GM18867 (cell line): ENCODE data around the gene NEAT1.
A peak's percentile ranks its signal among the peaks of the same experiment; 100 is the strongest.
"Not testable (repeated sequence)": the region's sequence is repeated elsewhere in the genome, so short reads cannot be mapped to it uniquely, and the experiment has no call there.

Experiments used
- ATAC-seq: cut with Tn5 transposase; IDR thresholded peaks from one replicate; pipeline ENCODE4 v1.9.1; 2021; ENCODE audit warnings: mild to moderate bottlenecking, moderate library complexity; ENCODE audit not compliant: unreplicated experiment

NEAT1 gene

DNA sequence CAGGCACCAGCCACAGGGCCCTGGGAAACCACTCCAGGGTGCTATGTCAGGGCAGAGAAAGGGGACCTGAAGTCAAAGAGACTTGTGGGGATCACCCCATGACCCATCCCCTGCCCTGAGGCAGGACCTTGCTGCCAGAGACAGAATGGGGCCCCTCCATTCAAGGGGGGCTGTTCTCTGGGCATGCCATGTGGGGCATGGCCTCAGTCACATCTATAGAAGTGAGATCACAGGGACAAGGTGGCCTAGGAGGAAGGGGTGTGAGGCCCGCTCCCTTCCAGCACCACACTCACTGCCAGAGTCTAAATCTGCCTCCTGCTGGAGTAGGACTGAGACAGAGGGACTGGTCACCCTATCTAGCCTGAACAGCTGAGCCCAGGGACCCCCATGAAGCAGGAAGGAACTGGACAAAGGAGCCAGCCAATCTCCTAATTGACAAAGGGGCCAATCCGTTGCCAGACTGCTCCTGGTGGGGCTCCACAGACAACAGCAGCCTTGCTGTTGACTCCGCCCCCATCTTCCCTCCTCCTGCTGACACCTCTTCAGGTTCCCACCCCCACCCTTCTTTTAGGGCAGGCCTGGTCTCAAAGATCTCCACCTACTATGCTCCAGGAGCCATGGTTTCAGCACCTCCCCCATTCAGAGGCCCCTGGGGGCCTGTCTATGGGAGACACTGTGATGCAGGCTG is 26.0 kb downstream of the NEAT1 start:
- ATAC-seq: no peak

DNA sequence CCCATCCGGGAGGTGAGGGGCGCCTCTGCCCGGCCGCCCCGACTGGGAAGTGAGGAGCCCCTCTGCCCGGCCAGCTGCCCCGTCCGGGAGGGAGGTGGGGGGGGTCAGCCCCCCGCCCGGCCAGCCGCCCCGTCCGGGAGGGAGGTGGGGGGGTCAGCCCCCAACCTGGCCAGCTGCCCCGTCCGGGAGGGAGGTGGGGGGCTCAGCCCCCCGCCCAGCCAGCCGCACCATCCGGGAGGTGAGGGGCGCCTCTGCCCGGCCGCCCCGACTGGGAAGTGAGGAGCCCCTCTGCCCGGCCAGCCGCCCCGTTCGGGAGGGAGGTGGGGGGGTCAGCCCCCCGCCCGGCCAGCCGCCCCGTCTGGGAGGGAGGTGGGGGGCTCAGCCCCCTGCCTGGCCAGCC is 28.7 kb downstream of the NEAT1 start:
- not testable (repeated sequence) for ATAC-seq

DNA sequence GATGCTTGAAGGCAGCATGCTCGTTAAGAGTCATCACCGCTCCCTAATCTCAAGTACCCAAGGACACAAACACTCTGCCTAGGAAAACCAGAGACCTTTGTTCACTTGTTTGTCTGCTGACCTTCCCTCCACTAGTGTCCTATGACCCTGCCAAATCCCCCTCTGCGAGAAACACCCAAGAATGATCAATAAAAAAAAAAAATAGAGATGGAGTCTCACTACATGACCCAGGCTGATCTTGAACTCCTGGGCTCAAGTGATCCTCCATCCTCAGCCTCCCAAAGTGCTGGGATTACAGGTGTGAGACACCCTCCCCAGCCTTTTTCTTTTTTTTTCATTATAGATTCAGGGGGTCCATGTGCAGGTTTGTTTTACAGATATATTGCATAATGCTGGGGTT is 29.7 kb downstream of the NEAT1 start:
- ATAC-seq: not testable (repeated sequence)

DNA sequence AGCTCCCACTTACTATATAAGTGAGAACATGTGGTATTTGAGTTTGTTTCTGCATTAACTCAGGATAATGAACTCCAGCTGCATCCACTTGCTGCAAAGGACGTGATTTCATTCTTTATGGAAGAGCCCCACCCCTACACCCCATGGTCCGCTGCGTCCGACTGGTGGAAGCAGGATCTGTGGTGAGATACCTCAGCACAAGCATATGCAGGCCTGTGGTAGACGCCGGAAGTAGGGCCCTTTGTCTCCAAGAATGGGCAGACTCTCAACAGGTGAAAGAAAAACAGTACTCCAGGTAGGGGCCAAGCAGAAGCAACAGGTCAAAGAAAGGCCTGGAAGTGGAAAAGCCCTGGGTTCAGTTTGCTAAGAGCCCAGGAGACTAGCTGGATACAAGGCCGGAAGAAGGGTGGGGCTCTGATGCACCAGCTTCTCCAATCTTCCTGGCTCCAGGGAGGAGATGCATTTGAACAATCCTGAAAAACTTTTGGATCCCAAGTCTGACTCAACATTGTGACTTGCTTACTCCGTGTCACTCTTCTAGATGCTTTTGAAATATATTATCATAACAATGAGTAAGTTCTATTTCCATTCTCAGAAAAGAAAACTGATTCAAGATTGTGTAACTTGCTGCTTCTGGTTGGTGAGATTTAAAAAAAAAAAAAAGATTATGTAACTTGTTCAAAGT is 30.4 kb downstream of the NEAT1 start:
- ATAC-seq: no peak

DNA sequence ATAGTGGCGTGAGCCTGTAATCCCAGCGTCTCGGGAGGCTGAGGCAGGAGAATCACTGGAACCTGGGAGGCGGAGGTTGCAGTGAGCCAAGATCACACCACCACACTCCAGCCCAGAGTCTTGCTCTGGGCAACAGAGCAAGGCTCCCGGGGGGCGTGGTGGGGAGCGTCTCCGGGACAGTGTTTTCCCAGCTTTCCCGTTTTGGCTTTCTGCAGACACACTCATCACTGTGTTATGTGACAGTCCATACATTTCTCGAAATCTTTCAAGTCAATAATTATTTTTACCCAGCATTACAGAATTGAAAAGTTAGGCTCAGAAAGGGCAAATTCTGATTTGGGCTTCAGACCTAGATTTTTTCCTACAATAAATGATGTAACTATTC is 31.7 kb downstream of the NEAT1 start:
- no peak for ATAC-seq

DNA sequence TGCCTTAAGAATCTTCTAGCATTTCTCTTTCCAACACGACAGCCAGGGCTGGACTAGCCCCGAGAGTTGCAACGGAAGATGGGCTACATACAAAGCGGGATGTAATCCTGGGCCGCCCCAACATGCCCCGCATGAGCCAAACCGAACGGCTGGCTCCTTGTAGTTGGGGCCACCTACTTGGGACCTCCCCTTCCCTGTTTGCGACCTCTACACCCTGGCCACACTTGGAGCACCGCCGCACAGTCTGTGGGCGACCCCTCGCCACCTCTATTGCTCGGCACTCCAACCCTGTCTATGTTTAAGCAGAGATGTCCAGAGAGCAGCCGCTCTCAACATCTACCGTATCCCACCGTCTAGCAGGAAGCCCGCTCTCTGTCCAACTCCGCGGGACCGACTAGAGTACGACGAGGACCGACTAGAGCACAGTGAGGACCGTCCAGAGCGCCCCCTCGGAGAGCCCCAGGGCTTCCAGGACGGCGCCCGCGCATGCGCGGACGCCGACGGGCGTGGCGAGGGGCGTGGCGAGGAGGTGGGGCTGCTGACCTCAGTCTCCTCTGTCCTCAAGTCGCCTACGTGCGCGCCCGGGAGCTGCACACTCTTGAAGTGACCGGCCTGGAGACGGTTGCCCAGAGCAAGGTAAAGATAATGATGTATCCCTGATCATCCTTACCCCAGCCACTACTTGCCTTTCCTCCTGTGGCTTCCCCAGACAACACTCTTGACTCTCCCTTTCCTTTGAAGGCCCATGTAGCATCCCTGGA is 32.3 kb downstream of the NEAT1 start:
- ATAC-seq: peak; percentile 77

DNA sequence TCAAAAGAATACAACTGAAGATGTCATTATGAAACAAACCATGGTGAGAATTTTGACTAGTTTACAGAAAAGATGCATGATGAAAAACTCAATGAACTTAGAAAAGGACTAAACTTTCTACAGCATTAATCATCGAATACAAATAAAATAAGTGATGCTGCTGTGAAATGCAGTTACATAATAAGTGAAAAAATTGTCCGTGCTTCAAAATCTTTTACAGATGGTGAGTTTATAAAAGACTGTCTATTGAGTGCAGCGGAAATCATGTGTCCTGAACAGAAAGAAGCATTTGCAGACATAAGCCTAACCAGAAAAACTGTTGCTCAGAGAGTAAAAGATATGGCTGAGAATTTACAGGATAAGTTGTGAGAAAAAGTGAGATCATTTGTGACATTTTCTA is 33.8 kb downstream of the NEAT1 start:
- ATAC-seq: no peak

DNA sequence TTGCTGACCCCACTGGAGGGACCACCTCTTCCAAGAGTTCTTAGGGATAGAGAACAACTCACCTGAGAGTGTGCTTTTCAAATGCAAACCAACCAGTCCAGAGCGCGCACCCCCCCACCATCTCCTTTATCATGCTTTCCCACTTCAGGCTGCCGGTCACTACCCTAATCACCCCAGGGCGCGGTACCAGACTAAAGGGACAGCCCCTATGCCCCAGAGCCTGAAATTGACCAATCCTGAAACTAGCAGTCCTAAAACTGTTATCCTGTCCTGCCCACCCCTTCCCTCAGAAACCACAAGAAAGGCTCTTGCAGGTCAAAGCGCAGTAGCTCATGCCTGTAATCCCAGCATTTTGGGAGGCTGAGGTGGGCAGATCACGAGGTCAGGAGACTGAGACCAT is 37.0 kb downstream of the NEAT1 start:
- ATAC-seq: no peak

DNA sequence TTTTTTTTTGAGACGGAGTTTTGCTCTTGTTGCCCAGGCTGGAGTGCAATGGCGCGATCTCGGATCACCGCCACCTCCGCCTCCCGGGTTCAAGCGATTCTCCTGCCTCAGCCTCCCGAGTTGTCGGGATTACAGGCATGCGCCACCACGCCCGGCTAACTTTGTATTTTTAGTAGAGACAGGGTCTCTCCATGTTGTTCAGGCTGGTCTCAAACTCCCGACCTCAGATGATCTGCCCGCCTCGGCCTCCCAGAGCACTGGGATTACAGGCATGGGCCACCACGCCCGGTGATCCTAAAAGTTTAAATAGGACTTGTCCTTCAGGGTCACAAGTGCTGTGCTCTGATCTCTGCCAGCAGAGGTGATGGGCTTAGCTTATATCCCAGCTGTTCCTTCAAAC is 42.9 kb downstream of the NEAT1 start:
- not testable (repeated sequence) for ATAC-seq

DNA sequence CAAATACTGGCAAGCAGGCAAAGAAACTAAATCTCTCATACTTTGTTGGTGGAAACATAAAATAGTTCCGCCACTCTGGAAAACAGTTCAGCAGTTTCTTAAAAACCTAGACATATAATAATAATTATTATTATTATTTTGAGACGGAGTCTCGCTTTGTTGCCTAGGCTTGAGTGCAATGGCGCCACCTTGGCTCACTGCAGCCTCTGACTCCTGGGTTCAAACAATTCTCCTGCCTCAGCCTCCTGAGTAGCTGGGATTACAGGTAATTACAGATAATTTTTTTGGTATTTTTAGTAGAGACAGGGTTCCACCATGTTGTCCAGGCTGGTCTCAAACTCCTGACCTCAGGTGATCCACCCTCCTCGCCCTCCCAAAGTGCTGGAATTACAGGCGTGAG is 44.7 kb downstream of the NEAT1 start:
- not testable (repeated sequence) for ATAC-seq

DNA sequence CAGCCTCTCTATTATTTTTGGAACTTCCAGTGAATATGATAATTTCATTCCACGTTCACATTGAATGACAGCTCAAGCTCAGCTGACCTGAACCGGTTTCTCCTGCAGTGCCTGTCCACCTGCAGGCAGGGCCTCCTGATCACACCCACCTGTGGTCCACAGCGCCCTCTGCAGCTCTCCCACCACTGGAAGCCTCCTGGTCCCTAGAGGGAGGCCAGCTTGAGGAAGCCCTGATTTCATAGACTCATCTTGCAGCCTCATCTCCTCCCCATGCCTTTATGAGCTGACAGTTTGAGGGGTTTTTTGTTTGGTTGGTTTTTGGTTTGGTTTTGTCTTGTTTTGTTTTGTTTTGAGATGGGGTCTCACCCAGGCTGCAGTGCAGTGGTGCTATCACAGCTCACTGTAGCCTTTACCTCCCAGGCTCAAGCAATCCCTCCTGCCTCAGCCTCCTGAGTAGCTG is 46.3 kb downstream of the NEAT1 start:
- ATAC-seq: no peak

DNA sequence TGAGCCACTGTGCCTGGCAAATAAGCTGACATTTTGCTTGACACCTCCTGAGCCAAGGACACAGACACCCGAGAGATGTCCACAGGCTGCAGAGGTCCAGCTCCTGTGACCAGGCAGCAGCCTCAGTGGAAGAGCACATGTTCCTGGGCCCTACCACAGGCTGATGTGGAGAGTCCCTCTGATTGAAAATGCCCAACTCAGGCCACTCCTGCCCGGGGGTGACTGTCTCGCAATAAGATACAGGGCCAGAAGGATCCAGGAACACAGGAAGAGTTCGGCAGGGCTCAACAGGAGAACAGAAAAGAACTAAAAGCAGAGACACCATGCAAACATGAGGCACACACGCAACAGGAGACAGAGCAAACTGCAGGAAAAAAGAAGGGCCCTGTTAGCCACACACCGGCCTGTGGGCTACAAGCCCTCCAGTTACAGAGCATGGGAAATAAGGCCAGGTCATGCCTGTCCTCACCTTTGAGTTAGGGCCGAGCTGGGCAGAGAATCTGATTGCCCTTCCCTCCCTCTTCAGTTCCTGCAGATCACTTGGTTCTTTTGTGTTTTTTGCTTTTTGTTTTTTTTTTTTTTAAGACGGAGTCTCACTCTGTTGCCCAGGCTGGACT is 47.9 kb downstream of the NEAT1 start:
- ATAC-seq: no peak

DNA sequence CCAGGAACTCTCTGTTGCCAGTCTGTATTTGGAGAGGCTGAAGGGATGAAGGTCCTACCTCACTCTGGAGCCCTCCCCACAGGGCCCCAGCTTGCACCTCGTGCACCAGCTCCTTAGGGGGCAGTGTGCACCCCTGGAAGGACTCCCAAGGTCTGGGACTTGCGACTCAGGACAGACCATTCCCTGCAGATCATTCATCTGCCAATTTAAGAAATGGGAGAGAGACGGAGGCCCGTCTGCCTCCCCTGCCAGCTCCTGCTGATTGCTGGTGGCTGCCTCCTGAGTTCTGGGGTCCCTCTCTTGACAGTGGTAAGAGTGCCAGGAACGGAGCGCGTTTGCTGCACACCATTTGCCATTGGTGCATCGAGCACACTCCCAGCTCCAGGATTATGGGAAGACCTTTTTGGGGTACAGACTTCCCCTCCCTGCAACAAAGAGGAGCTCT is 48.9 kb downstream of the NEAT1 start:
- no peak for ATAC-seq

DNA sequence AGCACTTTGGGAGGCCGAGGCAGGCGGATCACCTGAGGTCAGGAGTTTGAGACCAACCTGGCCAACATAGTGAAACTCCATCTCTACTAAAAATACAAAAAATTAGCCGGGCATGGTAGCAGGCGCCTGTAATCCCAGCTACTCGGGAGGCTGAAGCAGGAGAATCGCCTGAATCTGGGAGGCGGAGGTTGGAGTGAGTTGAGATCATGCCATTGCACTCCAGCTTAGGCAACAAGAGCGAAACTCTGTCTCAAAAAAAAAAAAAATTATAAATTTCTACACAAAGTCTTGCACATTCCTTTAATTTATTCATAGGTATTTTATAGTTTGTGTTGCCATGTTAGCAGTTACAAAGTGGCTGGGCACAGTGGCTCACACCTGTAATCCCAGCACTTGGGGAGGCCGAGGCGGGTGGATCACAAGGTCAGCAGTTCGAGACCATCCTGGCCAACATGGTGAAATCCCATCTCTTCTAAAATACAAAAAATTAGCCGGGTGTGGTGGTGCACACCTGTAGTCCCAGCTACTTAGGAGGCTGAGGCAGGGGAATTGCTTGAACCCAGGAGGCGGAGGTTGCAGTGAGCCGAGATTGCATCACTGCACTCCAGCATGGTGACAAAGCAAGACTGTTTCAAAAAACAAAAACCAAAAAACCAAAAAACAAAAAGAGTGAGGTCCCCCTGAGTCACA is 50.1 kb downstream of the NEAT1 start:
- ATAC-seq: not testable (repeated sequence)

DNA sequence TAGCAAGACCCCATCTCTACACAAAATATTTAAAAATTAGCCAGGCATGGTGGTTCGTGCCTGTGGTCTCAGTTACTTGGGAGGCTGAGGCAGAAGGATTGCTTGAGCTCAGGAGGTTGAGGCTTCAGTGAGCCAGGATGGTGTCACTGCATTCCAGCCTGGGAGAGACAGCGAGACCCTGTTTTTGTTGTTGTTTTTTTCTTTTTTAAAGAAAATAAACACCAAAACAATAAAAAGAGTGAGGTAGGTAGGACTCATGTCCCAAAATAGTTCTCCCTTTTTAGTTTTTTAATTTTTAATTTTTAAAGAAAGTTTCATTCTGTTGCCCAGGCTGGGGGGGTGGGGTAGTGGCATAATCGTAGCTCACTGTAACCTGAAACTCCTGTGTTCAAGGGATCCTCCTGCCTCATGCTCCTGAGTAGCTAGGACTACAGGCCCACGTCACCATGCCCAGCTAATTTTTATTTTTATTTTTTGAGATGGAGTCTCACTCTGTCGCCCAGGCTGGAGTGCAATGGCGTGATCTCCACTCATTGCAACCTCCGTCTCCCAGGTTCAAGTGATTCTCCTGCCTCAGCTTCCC is 50.8 kb downstream of the NEAT1 start:
- no peak for ATAC-seq

DNA sequence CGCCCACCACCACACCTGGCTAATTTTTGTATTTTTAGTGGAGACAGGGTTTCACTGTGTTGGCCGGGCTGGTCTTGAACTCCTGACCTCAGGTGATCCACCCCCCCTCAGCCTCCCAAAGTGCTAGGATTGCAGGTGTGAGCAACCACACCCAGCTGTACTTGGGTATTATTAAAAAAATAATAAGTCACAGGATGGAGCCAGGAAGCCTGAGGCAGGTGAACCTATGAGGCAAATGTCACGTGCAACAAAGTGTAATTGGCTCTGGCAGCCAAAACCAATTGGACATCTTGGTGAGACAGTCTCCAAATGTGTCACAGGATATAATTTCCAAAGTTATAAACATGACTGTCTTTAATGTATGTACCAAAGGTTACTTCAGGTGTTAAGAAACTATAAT is 52.3 kb downstream of the NEAT1 start:
- ATAC-seq: no peak

DNA sequence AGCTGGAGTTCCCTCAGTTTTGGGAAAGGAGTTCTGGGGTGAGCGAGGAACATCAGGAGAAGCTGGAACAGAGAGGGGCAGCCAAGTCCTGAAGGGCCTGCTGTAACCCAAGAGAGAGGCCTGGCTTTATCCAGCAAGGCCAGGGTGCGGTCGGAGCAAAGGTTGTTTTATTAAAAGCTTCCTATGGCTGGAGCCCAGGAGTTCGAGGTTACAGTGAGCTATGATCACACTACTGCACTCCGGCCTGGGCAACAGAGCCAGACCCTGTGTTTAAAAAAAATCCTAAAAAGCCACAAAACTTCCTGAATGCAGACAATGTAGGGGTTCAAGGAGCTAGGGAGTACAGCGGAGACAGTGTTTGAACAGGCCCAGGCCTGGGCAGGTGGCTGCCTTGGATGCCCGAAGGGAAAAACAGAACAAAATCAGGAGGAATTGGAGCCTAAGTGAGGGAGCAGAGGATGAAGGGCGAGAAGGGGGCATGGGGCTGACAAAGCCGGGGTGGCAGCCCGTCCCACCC is 54.1 kb downstream of the NEAT1 start:
- ATAC-seq: no peak

DNA sequence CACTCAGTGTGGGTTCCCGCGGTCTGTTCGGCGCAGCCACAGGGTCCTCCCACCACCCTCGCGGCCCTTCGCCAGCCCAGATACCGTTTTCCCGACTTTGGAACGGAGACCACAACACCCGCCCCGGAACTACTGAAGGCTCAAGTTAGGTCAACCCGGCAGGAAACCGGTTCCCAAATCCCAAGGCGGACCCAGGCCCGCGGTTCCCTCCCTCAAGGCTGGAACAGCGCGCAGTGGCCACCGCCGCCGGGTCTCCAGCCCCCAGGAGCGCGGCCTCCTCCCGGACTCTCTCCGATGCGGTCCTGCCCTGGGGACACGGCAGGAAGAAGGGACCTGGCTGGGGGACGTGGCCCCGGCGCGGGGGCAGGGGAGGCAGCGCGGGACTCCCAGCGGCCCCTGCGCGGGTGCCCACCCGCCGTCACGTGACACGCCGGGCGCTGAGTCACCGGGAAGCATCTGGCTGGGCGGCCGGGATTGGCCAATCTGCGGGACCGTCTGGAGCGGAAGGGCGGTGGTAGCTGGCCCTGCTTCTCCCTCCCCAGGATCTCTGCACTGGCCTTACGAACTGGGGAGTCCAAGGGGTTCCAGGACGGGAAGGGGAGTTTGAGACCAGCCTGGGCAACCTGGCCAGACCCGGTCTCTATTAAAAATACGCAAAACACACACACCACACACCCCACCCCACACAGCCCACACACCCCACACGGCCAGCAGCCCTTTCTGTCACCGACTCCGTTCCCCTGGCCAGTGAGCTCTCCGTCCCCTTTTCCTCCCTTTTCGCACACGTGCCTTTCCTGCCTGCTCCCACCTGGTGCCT is 54.8 kb downstream of the NEAT1 start:
- ATAC-seq: peak; percentile 80
